GM08714 (cell line): Measurements from ENCODE around the gene MASP1.
"Not testable (repeated sequence)": the region's sequence is repeated elsewhere in the genome, so short reads cannot be mapped to it uniquely, and the experiment has no call there.

Source experiments
- H3K4me3 ChIP-seq: fragments of 200-500 bp; sonication (Bioruptor generic); 2 replicates; pipeline ENCODE4 v1.5.1; 2014; ENCODE audit warnings: mild to moderate bottlenecking, low read length, inconsistent platforms
- ZNF274 ChIP-seq: IDR thresholded peaks from 2 replicates; pipeline ENCODE4 v1.6.1; 2012; ENCODE audit warnings: mild to moderate bottlenecking, low read depth, low read length

Gene MASP1

DNA sequence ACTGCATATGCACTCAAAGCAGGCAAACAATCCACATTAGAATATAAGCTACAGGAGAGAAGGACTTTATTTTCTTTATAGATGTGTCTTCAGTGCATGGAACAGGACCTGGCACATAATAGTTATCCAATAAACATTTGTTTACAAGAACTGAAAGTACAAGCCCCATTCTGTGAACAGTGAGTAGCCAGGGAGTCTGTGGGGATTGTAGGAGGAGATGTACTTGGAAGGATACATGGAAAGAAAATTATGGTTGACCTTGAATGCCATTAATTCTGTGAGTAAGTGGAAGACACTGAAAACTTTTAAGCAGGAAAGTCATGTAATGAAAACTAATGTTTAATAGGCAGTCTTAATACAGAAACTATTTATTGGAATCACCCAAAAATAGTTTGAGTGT is 28.3 kb downstream of the MASP1 start:
- no peak overlapping the region for H3K4me3 ChIP-seq
- TF ChIP-seq ZNF274, result no peak

DNA sequence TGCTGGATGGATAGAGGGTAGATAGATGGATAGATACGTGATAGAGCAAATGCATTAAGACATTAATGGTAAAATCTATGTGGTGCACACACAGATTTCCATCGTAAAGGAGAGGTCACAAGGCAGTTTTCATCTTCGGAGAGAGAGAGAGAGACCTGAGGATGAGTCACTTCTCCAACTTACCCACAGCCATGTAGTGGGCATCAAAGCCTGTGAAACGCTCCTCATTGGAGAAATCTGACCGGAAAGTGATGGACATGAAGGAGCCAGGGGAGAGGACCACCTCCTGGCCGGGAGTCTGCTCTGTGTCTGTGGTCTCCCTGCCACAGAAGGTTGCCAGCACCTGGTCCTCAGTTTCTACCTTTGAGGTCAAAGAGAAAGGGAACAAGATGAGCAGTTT is 29.2 kb downstream of the MASP1 start:
- no peak for TF ChIP-seq ZNF274

DNA sequence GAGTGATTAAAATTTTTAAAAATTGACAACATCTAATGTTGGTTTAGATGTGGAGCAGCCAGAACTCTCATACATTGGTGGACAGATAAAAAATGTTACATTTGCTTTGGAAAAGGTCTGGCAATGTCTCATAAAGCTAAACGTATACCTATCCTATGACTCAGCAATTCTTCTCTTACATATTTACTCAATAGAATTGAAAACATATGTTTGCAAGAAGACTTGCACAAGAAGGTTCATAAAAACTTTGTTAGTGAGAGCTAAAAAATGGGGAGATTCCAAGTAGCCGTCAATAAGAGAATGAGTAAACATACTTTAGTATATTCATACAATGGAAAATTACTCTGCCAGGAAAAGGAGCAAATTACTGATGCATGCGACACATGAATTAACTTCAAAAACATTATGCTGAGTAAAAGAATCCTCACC is 30.0 kb downstream of the MASP1 start:
- TF ChIP-seq ZNF274, result no peak
- no peak overlapping the region for H3K4me3 ChIP-seq

More for the DNA sequence above, 29.2 kb downstream of the MASP1 start:
- H3K4me3 ChIP-seq, result no peak overlapping the region

- TF ChIP-seq ZNF274, result no peak
These were observed 32.4 kb downstream of the MASP1 start for GRCh38 chr3:187259171-187259570.

GRCh38 chr3:187257992-187258692 is 33.4 kb downstream of the MASP1 start:
- TF ChIP-seq ZNF274, result no peak
- no peak overlapping the region for H3K4me3 ChIP-seq

More at GRCh38 chr3:187259171-187259570, 32.4 kb downstream of the MASP1 start:
- H3K4me3 ChIP-seq, result no peak overlapping the region

- no peak for TF ChIP-seq ZNF274
- no peak overlapping the region for H3K4me3 ChIP-seq
These were observed 34.1 kb downstream of the MASP1 start for GRCh38 chr3:187257471-187257870.

DNA sequence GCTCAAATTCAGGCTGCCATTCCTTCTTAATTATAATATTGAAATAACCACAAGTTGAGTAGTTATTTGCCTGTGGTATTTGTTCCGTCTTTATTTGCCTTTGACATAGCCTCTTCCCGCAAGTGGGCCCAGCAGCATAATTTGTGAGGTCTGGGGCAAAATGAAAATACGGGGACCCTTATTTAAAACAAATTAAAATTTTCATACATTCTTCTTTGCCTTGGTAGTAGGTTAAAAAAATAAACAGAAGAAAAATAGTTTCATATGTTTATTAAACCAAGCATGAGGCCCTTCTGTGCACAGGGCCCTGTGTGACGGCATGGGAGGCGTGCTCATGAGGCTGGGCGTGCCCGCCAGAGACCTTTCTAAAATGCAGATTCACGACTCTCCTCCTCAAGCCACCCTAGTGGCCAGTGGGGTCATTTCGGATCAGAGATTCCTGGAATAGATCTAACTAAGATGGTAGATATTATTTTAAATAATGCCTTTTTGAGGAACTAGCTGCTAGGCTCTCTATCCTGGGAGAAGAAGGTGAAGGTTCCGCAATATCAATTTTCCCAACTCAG is 35.4 kb downstream of the MASP1 start:
- H3K4me3 ChIP-seq, result no peak overlapping the region
- no peak for TF ChIP-seq ZNF274

- no peak for TF ChIP-seq ZNF274
- H3K4me3 ChIP-seq, result no peak overlapping the region
These were observed 36.2 kb downstream of the MASP1 start for GRCh38 chr3:187255314-187255713.

DNA sequence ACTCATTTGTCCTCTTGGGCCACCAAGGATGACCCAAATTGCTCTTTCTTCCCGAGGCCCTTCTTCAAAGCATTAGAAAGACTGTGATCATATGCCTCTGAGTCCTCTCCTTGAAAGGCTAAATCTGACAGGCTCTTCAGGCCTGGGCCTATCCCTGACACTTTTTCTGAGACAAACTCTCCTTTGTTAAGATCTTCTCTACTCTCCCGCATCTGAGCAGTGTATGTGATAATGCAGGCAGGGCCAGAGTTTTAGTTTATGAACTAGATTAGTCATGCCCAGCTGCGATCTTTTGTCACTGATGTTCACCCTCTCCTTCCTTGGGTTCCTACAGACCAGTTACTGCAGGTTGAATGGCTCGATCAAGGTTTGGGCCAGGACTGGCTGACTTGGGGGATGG is 39.2 kb downstream of the MASP1 start:
- no peak for TF ChIP-seq ZNF274
- H3K4me3 ChIP-seq, result no peak overlapping the region

GRCh38 chr3:187251599-187251998 is 39.9 kb downstream of the MASP1 start:
- H3K4me3 ChIP-seq, result no peak overlapping the region
- TF ChIP-seq ZNF274, result no peak

DNA sequence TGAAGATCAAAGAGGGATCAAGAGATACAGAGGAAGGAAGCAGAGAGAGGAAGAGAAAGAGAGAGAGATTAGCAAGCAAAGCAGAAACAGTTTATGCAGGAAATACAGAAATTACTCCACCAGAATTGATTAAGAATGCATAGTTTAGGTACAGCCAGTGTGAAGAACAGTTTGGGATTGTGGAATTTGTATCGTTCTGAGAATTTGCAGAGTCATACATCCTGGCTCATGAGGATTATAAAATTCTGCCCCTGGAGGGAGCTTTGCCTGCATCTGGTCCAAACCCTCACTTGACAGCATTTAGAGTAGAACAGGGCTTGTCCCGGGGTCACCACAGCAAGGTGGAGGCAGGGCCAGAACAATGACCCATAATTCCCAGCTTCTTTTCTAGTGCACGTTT is 44.1 kb downstream of the MASP1 start:
- no peak overlapping the region for H3K4me3 ChIP-seq
- TF ChIP-seq ZNF274, result no peak

GRCh38 chr3:187243933-187244524 is 47.5 kb downstream of the MASP1 start:
- no peak overlapping the region for H3K4me3 ChIP-seq
- TF ChIP-seq ZNF274, result no peak

- no peak for TF ChIP-seq ZNF274
- H3K4me3 ChIP-seq, result no peak overlapping the region
These were observed 48.6 kb downstream of the MASP1 start for GRCh38 chr3:187242900-187243299.

GRCh38 chr3:187242435-187242834 is 49.1 kb downstream of the MASP1 start:
- TF ChIP-seq ZNF274, result no peak
- no peak overlapping the region for H3K4me3 ChIP-seq

DNA sequence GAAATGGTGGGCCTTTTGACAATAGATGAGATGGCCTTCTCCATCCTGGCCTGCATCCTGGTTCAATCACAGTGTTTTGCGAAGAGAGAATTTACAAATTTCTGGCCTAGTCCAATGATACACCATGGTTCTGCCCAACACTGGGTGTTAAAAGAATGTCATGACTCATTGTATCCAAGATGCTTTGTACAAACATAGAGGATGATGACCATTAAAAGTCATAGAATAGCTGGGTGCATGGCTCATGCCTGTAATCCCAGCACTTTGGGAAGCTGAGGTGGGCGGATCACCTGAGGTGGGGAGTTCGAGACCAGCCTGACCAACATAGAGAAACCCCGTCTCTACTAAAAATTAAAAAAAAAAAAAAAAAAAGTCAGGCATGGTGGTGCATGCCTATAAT is 52.7 kb downstream of the MASP1 start:
- H3K4me3 ChIP-seq, result not testable (repeated sequence)
